HepG2 (cell line): Measurements from ENCODE around the gene ALDH2. TPM values are rescaled to one million over a fixed set of nuclear protein-coding genes. Genes with fewer than 3 reads are reported as not detected.

Experiments used
- GPN1 ChIP-seq: sonication (generic); formaldehyde crosslinking; IDR thresholded peaks from 2 replicates; pipeline ENCODE4 v1.5.1; 2020; ENCODE audit warnings: missing genetic modification reagents, borderline replicate concordance
- HNRNPH1 ChIP-seq: fragments of 200-400 bp; formaldehyde crosslinking; optimal IDR thresholded peaks from 2 replicates; pipeline ENCODE3; 2017; ENCODE audit warnings: mild to moderate bottlenecking, low read depth, low read length
- HNRNPL ChIP-seq: fragments of 200-400 bp; formaldehyde crosslinking; IDR thresholded peaks from 2 replicates; pipeline ENCODE4 v1.6.1; 2017; ENCODE audit warnings: mild to moderate bottlenecking, low read depth, low read length
- ISX ChIP-seq: sonication (generic); formaldehyde crosslinking; conservative IDR thresholded peaks from 2 replicates; pipeline ENCODE4 v1.5.0; 2020; ENCODE audit warnings: missing genetic modification reagents
- KDM2A ChIP-seq: sonication (generic); formaldehyde crosslinking; IDR thresholded peaks from 2 replicates; pipeline ENCODE4 v1.4.0; 2020; ENCODE audit warnings: low read depth, missing genetic modification reagents, borderline replicate concordance
- KLF15 ChIP-seq: sonication (generic); formaldehyde crosslinking; IDR thresholded peaks from 2 replicates; pipeline ENCODE4 v1.8.1; 2023; ENCODE audit warnings: borderline replicate concordance, mild to moderate bottlenecking, inconsistent platforms, missing genetic modification reagents, mixed read lengths
- MAFG ChIP-seq: sonication (generic); formaldehyde crosslinking; IDR thresholded peaks from 2 replicates; pipeline ENCODE4 v1.5.1; 2020; ENCODE audit warnings: mild to moderate bottlenecking, missing genetic modification reagents
- NFIC ChIP-seq: IDR thresholded peaks from 2 replicates; pipeline ENCODE4 v1.6.1; 2012; ENCODE audit warnings: mild to moderate bottlenecking, low read length, inconsistent platforms
- NR3C1 ChIP-seq: sonication (generic); formaldehyde crosslinking; IDR thresholded peaks from 2 replicates; pipeline ENCODE4 v1.4.0; 2020; ENCODE audit warnings: missing genetic modification reagents
- ONECUT2 ChIP-seq: sonication (generic); formaldehyde crosslinking; IDR thresholded peaks from 2 replicates; pipeline ENCODE4 v1.4.0; 2020; ENCODE audit warnings: missing genetic modification reagents
- PAWR ChIP-seq: sonication (generic); formaldehyde crosslinking; IDR thresholded peaks from 2 replicates; pipeline ENCODE4 v1.4.0; 2020; ENCODE audit warnings: missing genetic modification reagents, mild to moderate bottlenecking, borderline replicate concordance
- SIX1 ChIP-seq: sonication (generic); formaldehyde crosslinking; IDR thresholded peaks from 2 replicates; pipeline ENCODE4 v1.4.0; 2020; ENCODE audit warnings: missing genetic modification reagents, borderline replicate concordance
- THAP11 ChIP-seq: IDR thresholded peaks from 2 replicates; pipeline ENCODE4 v1.6.1; 2016; ENCODE audit warnings: missing biosample characterization, missing genetic modification reagents
- YEATS2 ChIP-seq: sonication (generic); formaldehyde crosslinking; IDR thresholded peaks from 2 replicates; pipeline ENCODE4 v1.4.0; 2020; ENCODE audit warnings: missing genetic modification reagents, borderline replicate concordance
- ZBTB21 ChIP-seq: sonication (generic); formaldehyde crosslinking; IDR thresholded peaks from 2 replicates; pipeline ENCODE4 v1.4.0; 2020; ENCODE audit warnings: missing genetic modification reagents
- ZKSCAN8 ChIP-seq: IDR thresholded peaks from 2 replicates; pipeline ENCODE4 v1.6.1; 2016; ENCODE audit warnings: borderline replicate concordance, missing genetic modification reagents, missing compliant biosample characterization
- ZNF235 ChIP-seq: sonication (generic); formaldehyde crosslinking; IDR thresholded peaks from 2 replicates; pipeline ENCODE4 v1.8.1; 2023; ENCODE audit warnings: mild to moderate bottlenecking, missing genetic modification reagents, borderline replicate concordance
- ZNF569 ChIP-seq: sonication (generic); formaldehyde crosslinking; IDR thresholded peaks from 2 replicates; pipeline ENCODE4 v1.5.0; 2020; ENCODE audit warnings: mild to moderate bottlenecking, missing genetic modification reagents, moderate library complexity, borderline replicate concordance
- ZNF644 ChIP-seq: IDR thresholded peaks from 2 replicates; pipeline ENCODE4 v1.6.1; 2016; ENCODE audit warnings: low read depth
- ZNF839 ChIP-seq: sonication (generic); formaldehyde crosslinking; IDR thresholded peaks from 2 replicates; pipeline ENCODE4 v1.4.0; 2020; ENCODE audit warnings: missing genetic modification reagents, mild to moderate bottlenecking, borderline replicate concordance
- polyA plus RNA-seq, 8 experiments: library from polyadenylated mRNA; depleted of rRNA in 3 of 8; stranded (reverse) in 7 of 8; unstranded in 1 of 8; fragments of >200 nt; fragmentation: Illumina TruSeq in 4 of 8; extraction: Trizol in 4 of 8; gene quantifications; 2 replicates each; pipeline versions ENCODE4 v1.2.1 to v1.2.3, GENCODE V29; 2011 to 2016; ENCODE audit warnings: low read depth in 4 of 8, missing spikeins in 1 of 8, mixed read lengths in 1 of 8; ENCODE audit not compliant: insufficient read depth in 1 of 8
- total RNA-seq, 5 experiments: library from RNA; depleted of rRNA; stranded (reverse); fragments of >200 nt; fragmentation: Illumina TruSeq; extraction: Trizol; gene quantifications; 2 replicates each; pipeline ENCODE4 v1.2.3, GENCODE V29; 2016; ENCODE audit warnings: low read depth in 1 of 5
- TF ChIP-seq, protein P1 (sequence below): sonication (generic); formaldehyde crosslinking; IDR thresholded peaks from 2 replicates; pipeline ENCODE4 v1.9.0; 2022; ENCODE audit warnings: missing genetic modification reagents, mild to moderate bottlenecking, borderline replicate concordance
- TF ChIP-seq, protein P2 (sequence below): sonication (generic); formaldehyde crosslinking; IDR thresholded peaks from 2 replicates; pipeline ENCODE4 v1.4.0; 2020; ENCODE audit warnings: missing genetic modification reagents
- TF ChIP-seq, protein P3 (sequence below): IDR thresholded peaks from 2 replicates; pipeline ENCODE4 v1.6.1; 2016; ENCODE audit warnings: missing genetic modification reagents, missing compliant biosample characterization
- TF ChIP-seq, protein P4 (sequence below): sonication (generic); formaldehyde crosslinking; conservative IDR thresholded peaks from 2 replicates; pipeline ENCODE4 v1.8.0; 2022; ENCODE audit warnings: missing genetic modification reagents
- TF ChIP-seq, protein P5 (sequence below): sonication (generic); formaldehyde crosslinking; IDR thresholded peaks from 2 replicates; pipeline ENCODE4 v1.5.0; 2020; ENCODE audit warnings: missing genetic modification reagents

The ALDH2 gene
- total and polyA plus RNA-seq, 2 of the 13 experiments (the other 11 are each of a cell fraction or from before 2014, with no cell fraction given) = 78.8 to 103 TPM

DNA sequence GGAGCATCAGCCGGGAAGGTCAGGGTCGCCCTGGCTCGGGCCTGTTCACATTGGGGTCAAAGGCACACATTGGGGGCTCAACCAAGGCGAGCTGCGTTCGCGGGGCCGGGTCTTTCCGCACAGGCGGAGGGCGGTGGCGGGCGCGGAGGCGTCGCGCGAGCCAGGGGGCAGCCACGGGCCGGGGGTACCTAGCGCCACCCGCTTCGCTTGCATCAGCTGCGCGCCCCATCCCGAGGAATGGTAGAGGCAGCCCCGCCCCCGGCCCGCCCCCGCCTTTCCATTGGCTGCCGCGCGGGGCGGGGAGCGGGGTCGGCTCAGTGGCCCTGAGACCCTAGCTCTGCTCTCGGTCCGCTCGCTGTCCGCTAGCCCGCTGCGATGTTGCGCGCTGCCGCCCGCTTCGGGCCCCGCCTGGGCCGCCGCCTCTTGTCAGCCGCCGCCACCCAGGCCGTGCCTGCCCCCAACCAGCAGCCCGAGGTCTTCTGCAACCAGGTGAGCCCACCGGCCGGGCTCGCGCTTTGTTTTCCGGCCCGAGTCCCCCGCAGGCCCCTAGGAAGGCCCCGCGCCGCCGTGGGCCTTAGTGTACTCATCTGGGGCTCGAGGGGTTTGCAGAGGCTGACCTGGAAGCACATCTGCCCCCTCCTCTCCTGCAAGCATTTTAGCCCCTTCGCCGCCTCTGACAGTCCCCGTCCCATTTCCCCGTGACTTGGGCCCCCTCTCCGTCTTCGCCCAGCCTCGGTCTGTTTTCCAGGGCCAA, at the start of gene ALDH2 (continued):
- TF ChIP-seq, protein P1, sequence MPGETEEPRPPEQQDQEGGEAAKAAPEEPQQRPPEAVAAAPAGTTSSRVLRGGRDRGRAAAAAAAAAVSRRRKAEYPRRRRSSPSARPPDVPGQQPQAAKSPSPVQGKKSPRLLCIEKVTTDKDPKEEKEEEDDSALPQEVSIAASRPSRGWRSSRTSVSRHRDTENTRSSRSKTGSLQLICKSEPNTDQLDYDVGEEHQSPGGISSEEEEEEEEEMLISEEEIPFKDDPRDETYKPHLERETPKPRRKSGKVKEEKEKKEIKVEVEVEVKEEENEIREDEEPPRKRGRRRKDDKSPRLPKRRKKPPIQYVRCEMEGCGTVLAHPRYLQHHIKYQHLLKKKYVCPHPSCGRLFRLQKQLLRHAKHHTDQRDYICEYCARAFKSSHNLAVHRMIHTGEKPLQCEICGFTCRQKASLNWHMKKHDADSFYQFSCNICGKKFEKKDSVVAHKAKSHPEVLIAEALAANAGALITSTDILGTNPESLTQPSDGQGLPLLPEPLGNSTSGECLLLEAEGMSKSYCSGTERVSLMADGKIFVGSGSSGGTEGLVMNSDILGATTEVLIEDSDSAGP = peak; percentile 83; the same call in 1 of the 2 replicates
- TF ChIP-seq ZNF839 (CRISPR knock-in tag) (0 out of 2 replicates have a peak, but pooled peaks have one; percentile 3), ZKSCAN8 (CRISPR knock-in tag) (no peak), THAP11 (CRISPR knock-in tag) (peak; percentile 52; the same call in 1 of the 2 replicates), GPN1 (CRISPR knock-in tag) (no peak), SIX1 (CRISPR knock-in tag) (no peak), HNRNPL (no peak), YEATS2 (no peak), NR3C1 (CRISPR knock-in tag) (no peak), ISX (no peak), ZBTB21 (CRISPR knock-in tag) (no peak), KLF15 (peak; percentile 67; the same call in 1 of the 2 replicates), HNRNPH1 (no peak), NFIC (no peak), PAWR (CRISPR knock-in tag) (no peak), ZNF235 (no peak; the same call in 1 of the 2 replicates), ZNF569 (CRISPR knock-in tag) (no peak), MAFG (CRISPR knock-in tag) (no peak), ZNF644 (CRISPR knock-in tag) (no peak), ONECUT2 (no peak), KDM2A (CRISPR knock-in tag) (peak; percentile 91)
- TF ChIP-seq, protein P2, sequence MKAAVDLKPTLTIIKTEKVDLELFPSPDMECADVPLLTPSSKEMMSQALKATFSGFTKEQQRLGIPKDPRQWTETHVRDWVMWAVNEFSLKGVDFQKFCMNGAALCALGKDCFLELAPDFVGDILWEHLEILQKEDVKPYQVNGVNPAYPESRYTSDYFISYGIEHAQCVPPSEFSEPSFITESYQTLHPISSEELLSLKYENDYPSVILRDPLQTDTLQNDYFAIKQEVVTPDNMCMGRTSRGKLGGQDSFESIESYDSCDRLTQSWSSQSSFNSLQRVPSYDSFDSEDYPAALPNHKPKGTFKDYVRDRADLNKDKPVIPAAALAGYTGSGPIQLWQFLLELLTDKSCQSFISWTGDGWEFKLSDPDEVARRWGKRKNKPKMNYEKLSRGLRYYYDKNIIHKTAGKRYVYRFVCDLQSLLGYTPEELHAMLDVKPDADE (CRISPR knock-in tag) = no peak
- TF ChIP-seq, protein P3, sequence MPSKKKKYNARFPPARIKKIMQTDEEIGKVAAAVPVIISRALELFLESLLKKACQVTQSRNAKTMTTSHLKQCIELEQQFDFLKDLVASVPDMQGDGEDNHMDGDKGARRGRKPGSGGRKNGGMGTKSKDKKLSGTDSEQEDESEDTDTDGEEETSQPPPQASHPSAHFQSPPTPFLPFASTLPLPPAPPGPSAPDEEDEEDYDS (CRISPR knock-in tag) = peak; percentile 80; the same call in 1 of the 2 replicates
- TF ChIP-seq, protein P4, sequence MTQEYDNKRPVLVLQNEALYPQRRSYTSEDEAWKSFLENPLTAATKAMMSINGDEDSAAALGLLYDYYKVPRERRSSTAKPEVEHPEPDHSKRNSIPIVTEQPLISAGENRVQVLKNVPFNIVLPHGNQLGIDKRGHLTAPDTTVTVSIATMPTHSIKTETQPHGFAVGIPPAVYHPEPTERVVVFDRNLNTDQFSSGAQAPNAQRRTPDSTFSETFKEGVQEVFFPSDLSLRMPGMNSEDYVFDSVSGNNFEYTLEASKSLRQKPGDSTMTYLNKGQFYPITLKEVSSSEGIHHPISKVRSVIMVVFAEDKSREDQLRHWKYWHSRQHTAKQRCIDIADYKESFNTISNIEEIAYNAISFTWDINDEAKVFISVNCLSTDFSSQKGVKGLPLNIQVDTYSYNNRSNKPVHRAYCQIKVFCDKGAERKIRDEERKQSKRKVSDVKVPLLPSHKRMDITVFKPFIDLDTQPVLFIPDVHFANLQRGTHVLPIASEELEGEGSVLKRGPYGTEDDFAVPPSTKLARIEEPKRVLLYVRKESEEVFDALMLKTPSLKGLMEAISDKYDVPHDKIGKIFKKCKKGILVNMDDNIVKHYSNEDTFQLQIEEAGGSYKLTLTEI (CRISPR knock-in tag) = no peak
- TF ChIP-seq, protein P5, sequence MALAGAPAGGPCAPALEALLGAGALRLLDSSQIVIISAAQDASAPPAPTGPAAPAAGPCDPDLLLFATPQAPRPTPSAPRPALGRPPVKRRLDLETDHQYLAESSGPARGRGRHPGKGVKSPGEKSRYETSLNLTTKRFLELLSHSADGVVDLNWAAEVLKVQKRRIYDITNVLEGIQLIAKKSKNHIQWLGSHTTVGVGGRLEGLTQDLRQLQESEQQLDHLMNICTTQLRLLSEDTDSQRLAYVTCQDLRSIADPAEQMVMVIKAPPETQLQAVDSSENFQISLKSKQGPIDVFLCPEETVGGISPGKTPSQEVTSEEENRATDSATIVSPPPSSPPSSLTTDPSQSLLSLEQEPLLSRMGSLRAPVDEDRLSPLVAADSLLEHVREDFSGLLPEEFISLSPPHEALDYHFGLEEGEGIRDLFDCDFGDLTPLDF (CRISPR knock-in tag) = no peak
